Loucy (cell line): ENCODE measurements around the gene ZNF341.

Experiments
- EZH2phosphoT487 ChIP-seq: fragments of 200-600 bp; IDR thresholded peaks from 2 replicates; pipeline ENCODE4 v1.6.1; 2018; ENCODE audit warnings: antibody characterized with exemption, mild to moderate bottlenecking, moderate library complexity, borderline replicate concordance
- TF ChIP-seq, protein P1 (sequence below): fragments of 200-600 bp; sonication (generic); conservative IDR thresholded peaks from 2 replicates; pipeline ENCODE4 v1.5.1; 2014; ENCODE audit warnings: mild to moderate bottlenecking, antibody characterized with exemption, low read length

- TF ChIP-seq, protein P1, sequence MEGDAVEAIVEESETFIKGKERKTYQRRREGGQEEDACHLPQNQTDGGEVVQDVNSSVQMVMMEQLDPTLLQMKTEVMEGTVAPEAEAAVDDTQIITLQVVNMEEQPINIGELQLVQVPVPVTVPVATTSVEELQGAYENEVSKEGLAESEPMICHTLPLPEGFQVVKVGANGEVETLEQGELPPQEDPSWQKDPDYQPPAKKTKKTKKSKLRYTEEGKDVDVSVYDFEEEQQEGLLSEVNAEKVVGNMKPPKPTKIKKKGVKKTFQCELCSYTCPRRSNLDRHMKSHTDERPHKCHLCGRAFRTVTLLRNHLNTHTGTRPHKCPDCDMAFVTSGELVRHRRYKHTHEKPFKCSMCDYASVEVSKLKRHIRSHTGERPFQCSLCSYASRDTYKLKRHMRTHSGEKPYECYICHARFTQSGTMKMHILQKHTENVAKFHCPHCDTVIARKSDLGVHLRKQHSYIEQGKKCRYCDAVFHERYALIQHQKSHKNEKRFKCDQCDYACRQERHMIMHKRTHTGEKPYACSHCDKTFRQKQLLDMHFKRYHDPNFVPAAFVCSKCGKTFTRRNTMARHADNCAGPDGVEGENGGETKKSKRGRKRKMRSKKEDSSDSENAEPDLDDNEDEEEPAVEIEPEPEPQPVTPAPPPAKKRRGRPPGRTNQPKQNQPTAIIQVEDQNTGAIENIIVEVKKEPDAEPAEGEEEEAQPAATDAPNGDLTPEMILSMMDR: no peak
- TF ChIP-seq EZH2phosphoT487: no peak
These were observed 94.6 kb downstream of the ZNF341 start for GRCh38 chr20:33826270-33826897.
